AG09319 (cell line): ENCODE measurements around the gene RAP2A.

Experiments
- DNase-seq: peaks from one replicate; pipeline ENCODE4 v3.0.0-alpha.2; 2010; ENCODE audit warnings: low read depth; ENCODE audit errors: extremely low read depth
- CTCF ChIP-seq: IDR thresholded peaks from 2 replicates; pipeline ENCODE4 v1.5.1; 2011; ENCODE audit warnings: low read depth, mild to moderate bottlenecking, inconsistent platforms, low read length, moderate library complexity

Gene RAP2A

GRCh38 chr13:97483465-97483864 lies 49.5 kb downstream of the RAP2A start:
- no peak for DNase-seq
- no peak for TF ChIP-seq CTCF

- no peak for TF ChIP-seq CTCF
- DNase-seq, result no peak
These were observed 50.3 kb downstream of the RAP2A start for GRCh38 chr13:97484301-97484700.

- no peak for DNase-seq
- TF ChIP-seq CTCF, result no peak
These were observed 51.4 kb downstream of the RAP2A start for GRCh38 chr13:97485320-97485719.

GRCh38 chr13:97490702-97491307 lies 56.8 kb downstream of the RAP2A start:
- TF ChIP-seq CTCF, result no peak
- DNase-seq, result no peak

GRCh38 chr13:97491452-97491851 lies 57.5 kb downstream of the RAP2A start:
- no peak for DNase-seq
- no peak for TF ChIP-seq CTCF

- no peak for DNase-seq
- no peak for TF ChIP-seq CTCF
These were observed 58.3 kb downstream of the RAP2A start for GRCh38 chr13:97492257-97492656.

GRCh38 chr13:97492684-97493371 lies 58.9 kb downstream of the RAP2A start:
- no peak for TF ChIP-seq CTCF
- no peak for DNase-seq
